Thyroid gland (tissue), 4 donors: ENCODE measurements around the gene TAS2R41. TPM values are rescaled to one million over a fixed set of nuclear protein-coding genes. Genes with fewer than 3 reads are reported as not detected.

Experiments used
- DNase-seq, 2 donors: peaks; one replicate each; pipeline ENCODE4 v3.0.0-alpha.2; 2019
- H3K27ac ChIP-seq, 3 donors: fragments of 200-600 bp; sonication (generic); 1 replicate in 2 of 3; 2 replicates in 1 of 3; pipeline ENCODE4 v1.5.1; 2016 to 2019; ENCODE audit warnings: mild to moderate bottlenecking in 1 of 3, moderate library complexity in 1 of 3
- H3K27me3 ChIP-seq: fragments of 200-600 bp; sonication (generic); one replicate; pipeline ENCODE4 v1.5.1; 2019
- H3K36me3 ChIP-seq, 2 donors: fragments of 200-600 bp; sonication (generic); one replicate each; pipeline ENCODE4 v1.5.1; 2016 to 2019
- H3K4me1 ChIP-seq, 2 donors: fragments of 200-600 bp; sonication (generic); one replicate each; pipeline ENCODE4 v1.5.1; 2017 to 2019
- H3K4me3 ChIP-seq, 3 donors: fragments of 200-600 bp; sonication (generic); replicated peaks in 1 of 3; 1 replicate in 2 of 3; 2 replicates in 1 of 3; pipeline ENCODE4 v1.5.1; 2016; ENCODE audit warnings: mild to moderate bottlenecking in 1 of 3
- H3K9me3 ChIP-seq: fragments of 200-600 bp; sonication (generic); one replicate; pipeline ENCODE4 v1.5.1; 2017
- POLR2A ChIP-seq, 2 donors: fragments of 450-650 bp; IDR thresholded peaks; one replicate each; pipeline ENCODE4 v1.6.1; 2017; ENCODE audit warnings: antibody characterized with exemption in 2 of 2, mild to moderate bottlenecking in 2 of 2, moderate library complexity in 1 of 2
- WGBS, 2 donors: methylation state at CpG; one replicate each; pipeline ENCODE4 v1.1.5; 2017; 5-methylcytosine and 5-hydroxymethylcytosine counted together
- intact Hi-C: fragments of 100-400 bp; cut with DNase I; formaldehyde crosslinking; loops from one replicate; pipeline ENCODE4 v1.15.1; 2023
- total RNA-seq, 4 donors: library from RNA; depleted of rRNA; stranded (reverse); fragments of >200 nt; gene quantifications; one replicate each; pipeline ENCODE4 v1.2.3, GENCODE V29; 2016
- TF ChIP-seq, protein P1 (sequence below), 6 experiments: fragments of 200-600 bp in 3 of 6; fragments of 450-650 bp in 3 of 6; sonication (generic) in 3 of 6; IDR thresholded peaks; one replicate each; pipeline ENCODE4 v1.5.1; 2016 to 2019; ENCODE audit warnings: antibody characterized with exemption in 6 of 6, mild to moderate bottlenecking in 2 of 6, inconsistent platforms in 1 of 6, moderate library complexity in 1 of 6

TAS2R41 gene
- total RNA-seq, 4 donors from 2014 or later = not detected

- H3K4me3 ChIP-seq = no peak overlapping the region
- H3K9me3 ChIP-seq = no peaks in the 10 kb centered on the region
- H3K27ac ChIP-seq = no peak overlapping the region
- H3K4me1 ChIP-seq = no peaks in the 10 kb centered on the region
- TF ChIP-seq, protein P1, sequence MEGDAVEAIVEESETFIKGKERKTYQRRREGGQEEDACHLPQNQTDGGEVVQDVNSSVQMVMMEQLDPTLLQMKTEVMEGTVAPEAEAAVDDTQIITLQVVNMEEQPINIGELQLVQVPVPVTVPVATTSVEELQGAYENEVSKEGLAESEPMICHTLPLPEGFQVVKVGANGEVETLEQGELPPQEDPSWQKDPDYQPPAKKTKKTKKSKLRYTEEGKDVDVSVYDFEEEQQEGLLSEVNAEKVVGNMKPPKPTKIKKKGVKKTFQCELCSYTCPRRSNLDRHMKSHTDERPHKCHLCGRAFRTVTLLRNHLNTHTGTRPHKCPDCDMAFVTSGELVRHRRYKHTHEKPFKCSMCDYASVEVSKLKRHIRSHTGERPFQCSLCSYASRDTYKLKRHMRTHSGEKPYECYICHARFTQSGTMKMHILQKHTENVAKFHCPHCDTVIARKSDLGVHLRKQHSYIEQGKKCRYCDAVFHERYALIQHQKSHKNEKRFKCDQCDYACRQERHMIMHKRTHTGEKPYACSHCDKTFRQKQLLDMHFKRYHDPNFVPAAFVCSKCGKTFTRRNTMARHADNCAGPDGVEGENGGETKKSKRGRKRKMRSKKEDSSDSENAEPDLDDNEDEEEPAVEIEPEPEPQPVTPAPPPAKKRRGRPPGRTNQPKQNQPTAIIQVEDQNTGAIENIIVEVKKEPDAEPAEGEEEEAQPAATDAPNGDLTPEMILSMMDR (IDR thresholded peaks at IDR 0.05) = no peak
- TF ChIP-seq POLR2A (IDR thresholded peaks at IDR 0.05) = no peak
- intact Hi-C loops = no loop called here
- no peak for DNase-seq
- H3K27me3 ChIP-seq = no peaks in the 10 kb centered on the region
- H3K36me3 ChIP-seq = no peaks in the 10 kb centered on the region
- WGBS, 2 donors = 81 to 84% methylated on average over 5 of the region's 5 CpGs
These were observed 29.9 kb downstream of the TAS2R41 start for GRCh38 chr7:143507534-143508055.

DNA sequence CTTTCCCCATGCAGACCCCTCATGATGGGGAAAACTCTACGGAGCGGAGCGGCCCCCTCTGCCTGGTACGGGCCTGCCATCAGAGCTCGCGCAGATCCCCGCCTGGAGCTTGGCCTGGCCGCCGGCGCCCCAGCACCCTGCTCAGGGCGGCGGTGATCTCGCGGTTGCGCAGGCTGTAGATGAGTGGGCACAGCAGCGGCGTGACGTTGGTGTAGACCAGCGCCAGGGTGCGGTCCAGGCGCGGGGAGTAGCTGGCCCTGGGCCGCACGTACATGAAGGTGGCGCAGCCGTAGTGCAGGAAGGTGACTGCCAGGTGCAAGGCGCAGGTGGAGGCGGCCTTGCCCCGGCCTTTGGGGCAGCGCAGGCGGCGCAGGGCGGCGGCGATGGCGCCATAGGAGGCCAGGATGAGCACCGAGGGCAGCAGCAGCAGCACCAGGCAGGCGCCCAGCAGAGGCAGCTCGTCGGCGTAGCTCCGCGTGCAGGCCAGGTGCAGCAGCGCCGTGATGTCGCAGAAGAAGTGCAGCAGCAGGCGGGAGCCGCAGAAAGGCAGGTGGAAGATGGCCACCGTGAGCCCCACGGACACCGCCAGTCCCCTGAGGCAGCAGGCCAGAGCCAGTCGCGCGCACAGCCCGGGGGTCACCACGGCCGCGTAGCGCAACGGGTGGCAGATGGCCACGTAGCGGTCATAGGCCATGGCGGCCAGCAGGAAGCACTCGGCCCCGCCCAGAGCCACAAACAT is 33.4 kb downstream of the TAS2R41 start:
- intact Hi-C loops = no loop called here
- DNase-seq = peak in 1 of 2 donors; percentile 6
- no peak for TF ChIP-seq POLR2A (IDR thresholded peaks at IDR 0.05)
- TF ChIP-seq, protein P1 (IDR thresholded peaks at IDR 0.05) = no peak
- no peaks in the 10 kb centered on the region for H3K4me1 ChIP-seq
- no peak overlapping the region for H3K27ac ChIP-seq
- H3K4me3 ChIP-seq = no peak overlapping the region
- 60 to 83% methylated on average over 39 to 60 of the region's 65 CpGs for WGBS, 2 donors
- no peaks in the 10 kb centered on the region for H3K9me3 ChIP-seq
- H3K36me3 ChIP-seq = no peaks in the 10 kb centered on the region
- H3K27me3 ChIP-seq = no peaks in the 10 kb centered on the region

GRCh38 chr7:143511593-143512047 is 33.9 kb downstream of the TAS2R41 start:
- H3K36me3 ChIP-seq = no peaks in the 10 kb centered on the region
- DNase-seq = no peak
- H3K27me3 ChIP-seq = no peaks in the 10 kb centered on the region
- H3K27ac ChIP-seq = no peak overlapping the region
- H3K4me1 ChIP-seq = no peaks in the 10 kb centered on the region
- 77 to 92% methylated on average over 18 to 23 of the region's 23 CpGs for WGBS, 2 donors
- TF ChIP-seq POLR2A (IDR thresholded peaks at IDR 0.05) = no peak
- TF ChIP-seq, protein P1 (IDR thresholded peaks at IDR 0.05) = no peak
- no peak overlapping the region for H3K4me3 ChIP-seq
- intact Hi-C loops = no loop called here
- H3K9me3 ChIP-seq = no peaks in the 10 kb centered on the region

- Histone ChIP-seq H3K27me3 (no peaks in the 10 kb centered on the region), H3K4me3 (no peak overlapping the region), H3K36me3 (no peaks in the 10 kb centered on the region), H3K27ac (no peak overlapping the region), H3K9me3 (no peaks in the 10 kb centered on the region), H3K4me1 (no peaks in the 10 kb centered on the region)
- TF ChIP-seq, protein P1 (IDR thresholded peaks at IDR 0.05) = no peak
- no peak for TF ChIP-seq POLR2A (IDR thresholded peaks at IDR 0.05)
- 90% methylated on average over 8 of the region's 8 CpGs for WGBS, 2 donors
- no peak for DNase-seq
- intact Hi-C loops = no loop called here
These were observed 35.0 kb downstream of the TAS2R41 start for GRCh38 chr7:143512488-143513340.
